ENCODE results near the gene LSM11.

- TF ChIP-seq EZH2 (IDR thresholded peaks at IDR 0.05) = no peak
- no peak for TF ChIP-seq POLR2AphosphoS5 (IDR thresholded peaks at IDR 0.05; ENCODE audit: borderline replicate concordance, low read depth, low read length)
These were observed 22.9 kb downstream of the LSM11 start for GRCh38 chr5:157766442-157766841.
